NK-92 treated with Interleukin-12 subunit alpha and Interleukin-12 subunit beta, amount 100 ng/mL, for 24 hours (cell line): ENCODE measurements around the gene ADARB1.

ENCODE experiments used
- DNase-seq: peaks from one replicate; lab custom pipeline; 2025; lab: John Stamatoyannopoulos, UW

Gene ADARB1

GRCh38 chr21:45054927-45055612, 19.3 kb upstream of the ADARB1 start:
- DNase-seq: no peak

- DNase-seq: no peak
Observed at GRCh38 chr21:45055861-45056260, 18.5 kb upstream of the ADARB1 start.

GRCh38 chr21:45056296-45056904, 18.0 kb upstream of the ADARB1 start:
- no peak for DNase-seq

GRCh38 chr21:45056917-45057560, 17.3 kb upstream of the ADARB1 start:
- DNase-seq: no peak

GRCh38 chr21:45057886-45058285, 16.5 kb upstream of the ADARB1 start:
- DNase-seq: no peak

GRCh38 chr21:45059121-45059520, 15.3 kb upstream of the ADARB1 start:
- no peak for DNase-seq

GRCh38 chr21:45060089-45060488, 14.3 kb upstream of the ADARB1 start:
- DNase-seq: no peak

- DNase-seq: no peak
Observed at GRCh38 chr21:45060675-45061311, 13.6 kb upstream of the ADARB1 start.

- no peak for DNase-seq
Observed at GRCh38 chr21:45064091-45064490, 10.3 kb upstream of the ADARB1 start.

- no peak for DNase-seq
Observed at GRCh38 chr21:45064618-45065399, 9.6 kb upstream of the ADARB1 start.

- DNase-seq: no peak
Observed at GRCh38 chr21:45067462-45068285, 6.7 kb upstream of the ADARB1 start.

- DNase-seq: no peak
Observed at GRCh38 chr21:45069085-45069484, 5.3 kb upstream of the ADARB1 start.

- no peak for DNase-seq
Observed at GRCh38 chr21:45069711-45070110, 4.7 kb upstream of the ADARB1 start.

GRCh38 chr21:45071078-45071873, 3.1 kb upstream of the ADARB1 start:
- DNase-seq: no peak

- no peak for DNase-seq
Observed at GRCh38 chr21:45071874-45072737, 2.3 kb upstream of the ADARB1 start.

- DNase-seq: no peak
Observed at GRCh38 chr21:45072738-45073300, 1.6 kb upstream of the ADARB1 start.

- DNase-seq: no peak
Observed at GRCh38 chr21:45073301-45074047, 906 bp upstream of the ADARB1 start.

- no peak for DNase-seq
Observed at GRCh38 chr21:45074818-45075595, 627 bp downstream of the ADARB1 start.
